NT2/D1 (cell line): ENCODE measurements around the gene POLR2C.

Experiments used
- DNase-seq: peaks from one replicate; pipeline ENCODE4 v3.0.0-alpha.2; 2011; ENCODE audit warnings: low read depth, low spot score
- H3K27me3 ChIP-seq: 2 replicates; pipeline ENCODE4 v1.6.0; 2011; ENCODE audit warnings: mild to moderate bottlenecking; ENCODE audit not compliant: insufficient read length, insufficient read depth
- H3K36me3 ChIP-seq: 2 replicates; pipeline ENCODE4 v1.6.1; 2011; ENCODE audit warnings: mild to moderate bottlenecking, low read length, mixed read lengths; ENCODE audit not compliant: insufficient read depth, insufficient read length
- H3K4me1 ChIP-seq: 2 replicates; pipeline ENCODE4 v1.5.1; 2011; ENCODE audit not compliant: insufficient read depth, insufficient read length
- H3K4me3 ChIP-seq: 2 replicates; pipeline ENCODE4 v1.5.1; 2011; ENCODE audit warnings: low read depth; ENCODE audit not compliant: insufficient read length
- H3K9ac ChIP-seq: 2 replicates; pipeline ENCODE4 v1.6.0; 2011; ENCODE audit warnings: low read depth; ENCODE audit not compliant: insufficient read length
- H3K9me3 ChIP-seq: 2 replicates; pipeline ENCODE4 v1.5.1; 2011; ENCODE audit warnings: mild to moderate bottlenecking, low read length; ENCODE audit not compliant: insufficient read depth
- SUZ12 ChIP-seq: IDR thresholded peaks from 2 replicates; pipeline ENCODE4 v1.6.1; 2011; ENCODE audit not compliant: insufficient read length, insufficient read depth; ENCODE audit errors: extremely low read depth
- YY1 ChIP-seq: IDR thresholded peaks from 2 replicates; pipeline ENCODE4 v1.6.1; 2011; ENCODE audit not compliant: insufficient read length, insufficient read depth
- ZNF274 ChIP-seq: IDR thresholded peaks from 2 replicates; pipeline ENCODE4 v1.6.1; 2011; ENCODE audit warnings: mild to moderate bottlenecking, low read depth, low read length

The POLR2C gene

DNA sequence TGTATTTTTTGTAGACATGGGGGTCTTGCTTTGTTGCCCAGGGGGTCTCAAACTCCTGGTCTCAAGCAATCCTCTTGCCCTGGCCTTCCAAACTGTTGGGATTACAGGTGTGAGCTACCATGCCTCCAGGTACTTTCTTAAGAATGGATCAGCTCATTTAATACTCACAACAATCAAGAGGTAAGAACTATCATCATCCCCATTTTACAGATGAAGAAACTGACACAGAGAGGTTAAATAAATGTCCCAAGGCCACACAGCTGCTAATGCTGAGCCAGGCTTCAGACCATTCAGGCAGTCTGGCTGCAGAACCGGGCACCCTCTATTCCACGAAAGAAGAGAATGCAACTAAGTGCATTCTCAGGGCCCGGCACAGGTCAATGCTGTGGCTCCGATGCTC, 51.9 kb downstream of the POLR2C start:
- no peak for DNase-seq
- H3K9me3 ChIP-seq: no peaks in the 10 kb centered on the region
- no peak overlapping the region for H3K9ac ChIP-seq
- TF ChIP-seq SUZ12 (no peak), YY1 (no peak), ZNF274 (no peak)
- no peaks in the 10 kb centered on the region for H3K27me3 ChIP-seq
- H3K4me3 ChIP-seq: no peak overlapping the region
- H3K4me1 ChIP-seq: peaks cover 17% of the 10 kb centered on the region
- H3K36me3 ChIP-seq: peaks cover 50% of the 10 kb centered on the region

DNA sequence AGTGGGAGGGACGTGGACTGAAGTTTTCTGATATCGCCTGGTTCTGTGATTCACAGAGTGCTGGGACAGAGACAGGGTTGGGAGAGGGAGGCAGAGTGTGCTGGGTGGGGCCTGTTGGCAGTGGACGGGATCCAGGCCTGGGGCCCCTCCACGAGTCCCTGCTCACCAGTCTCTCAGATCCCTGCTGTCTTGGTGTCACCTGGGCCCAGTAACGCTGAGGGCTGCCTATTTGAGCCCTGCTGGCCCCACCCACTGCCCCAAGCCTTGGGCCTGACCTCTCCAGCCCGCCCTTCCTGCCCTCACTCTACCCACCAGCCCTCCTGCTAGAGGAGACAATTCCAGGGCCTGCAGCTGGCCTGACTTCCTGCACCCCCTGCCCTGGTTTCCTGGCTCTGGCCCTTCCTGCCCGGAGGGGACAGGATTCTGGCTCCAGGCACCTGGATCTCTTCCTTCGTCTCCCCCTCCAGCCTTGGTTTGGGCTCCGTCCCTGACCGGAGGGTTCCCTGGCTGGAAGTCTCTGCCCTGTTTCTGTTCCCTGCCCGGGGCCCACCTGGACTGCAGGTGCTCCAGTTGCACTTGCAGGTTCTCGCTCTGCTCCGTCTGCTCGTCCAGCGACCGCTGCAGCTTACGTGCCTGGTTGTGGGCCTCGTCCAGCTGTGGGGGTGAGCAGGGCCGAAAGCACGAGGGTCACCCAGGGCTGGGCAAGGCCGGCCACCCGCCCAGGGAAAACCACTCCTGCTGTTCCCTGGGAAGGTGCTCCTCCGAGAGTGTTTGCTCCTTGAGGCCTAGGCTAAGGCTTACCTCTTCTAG, 52.5 kb downstream of the POLR2C start:
- Histone ChIP-seq H3K27me3 (no peaks in the 10 kb centered on the region), H3K4me3 (no peak overlapping the region), H3K36me3 (peaks cover 51% of the 10 kb centered on the region), H3K9me3 (no peaks in the 10 kb centered on the region), H3K4me1 (peaks cover 16% of the 10 kb centered on the region), H3K9ac (peak overlapping the region; percentile 39)
- no peak for TF ChIP-seq YY1
- DNase-seq: no peak

DNA sequence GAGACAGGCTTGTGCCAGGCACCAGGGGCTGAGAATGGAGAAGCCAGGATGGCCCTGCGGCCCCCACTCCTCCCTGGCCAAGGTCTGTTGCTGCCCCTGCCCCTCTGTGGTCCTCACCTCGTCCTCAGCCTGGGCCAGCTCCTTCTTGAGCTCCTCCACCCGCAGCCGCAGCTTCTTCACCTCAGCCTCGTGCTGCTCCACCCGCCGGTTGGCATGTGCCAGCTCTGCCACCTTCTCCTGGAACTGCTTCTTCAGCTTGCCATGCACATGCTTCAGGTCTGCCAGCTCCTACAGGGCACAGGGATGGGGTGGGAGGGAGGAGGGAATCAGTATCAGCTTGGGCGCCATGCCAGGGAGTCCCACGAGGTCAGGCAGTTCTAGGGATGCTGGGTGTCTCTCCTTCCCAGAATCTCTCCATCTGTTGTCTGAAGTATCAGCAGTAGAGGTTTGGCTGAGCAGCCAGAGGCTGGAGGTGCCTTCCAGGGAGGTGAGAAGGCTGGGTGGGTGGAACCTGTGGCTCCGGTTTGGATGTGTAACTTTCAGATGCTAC, 53.8 kb downstream of the POLR2C start:
- no peak overlapping the region for H3K4me3 ChIP-seq
- peaks cover 9% of the 10 kb centered on the region for H3K4me1 ChIP-seq
- H3K9me3 ChIP-seq: no peaks in the 10 kb centered on the region
- H3K9ac ChIP-seq: no peak overlapping the region
- DNase-seq: no peak
- TF ChIP-seq SUZ12 (no peak), YY1 (no peak), ZNF274 (no peak)
- H3K36me3 ChIP-seq: peaks cover 55% of the 10 kb centered on the region
- no peaks in the 10 kb centered on the region for H3K27me3 ChIP-seq

DNA sequence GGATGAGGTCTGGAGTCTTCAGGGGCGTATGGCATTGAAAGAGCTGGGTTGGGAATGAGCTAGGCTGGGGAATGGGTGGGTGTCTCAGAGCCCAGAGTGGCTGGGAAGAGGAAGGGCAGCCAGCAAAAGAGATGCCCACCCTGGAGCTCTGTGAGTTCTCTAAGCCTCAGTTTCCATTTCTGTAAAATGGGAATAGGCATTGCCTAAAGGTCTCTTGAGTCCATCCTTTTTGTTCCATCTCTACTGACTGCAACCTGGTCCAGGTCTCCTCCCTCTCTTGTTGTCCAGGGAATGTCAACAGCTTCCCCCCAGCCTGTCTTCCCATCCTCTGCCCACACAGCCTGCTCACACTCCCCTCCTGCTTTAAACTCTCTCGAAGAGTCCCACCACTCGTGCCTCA, 54.3 kb downstream of the POLR2C start:
- Histone ChIP-seq H3K9me3 (no peaks in the 10 kb centered on the region), H3K9ac (no peak overlapping the region), H3K4me1 (peaks cover 9% of the 10 kb centered on the region), H3K4me3 (no peak overlapping the region), H3K36me3 (peaks cover 56% of the 10 kb centered on the region), H3K27me3 (no peaks in the 10 kb centered on the region)
- DNase-seq: no peak
- no peak for TF ChIP-seq SUZ12
- TF ChIP-seq YY1: no peak
- no peak for TF ChIP-seq ZNF274

DNA sequence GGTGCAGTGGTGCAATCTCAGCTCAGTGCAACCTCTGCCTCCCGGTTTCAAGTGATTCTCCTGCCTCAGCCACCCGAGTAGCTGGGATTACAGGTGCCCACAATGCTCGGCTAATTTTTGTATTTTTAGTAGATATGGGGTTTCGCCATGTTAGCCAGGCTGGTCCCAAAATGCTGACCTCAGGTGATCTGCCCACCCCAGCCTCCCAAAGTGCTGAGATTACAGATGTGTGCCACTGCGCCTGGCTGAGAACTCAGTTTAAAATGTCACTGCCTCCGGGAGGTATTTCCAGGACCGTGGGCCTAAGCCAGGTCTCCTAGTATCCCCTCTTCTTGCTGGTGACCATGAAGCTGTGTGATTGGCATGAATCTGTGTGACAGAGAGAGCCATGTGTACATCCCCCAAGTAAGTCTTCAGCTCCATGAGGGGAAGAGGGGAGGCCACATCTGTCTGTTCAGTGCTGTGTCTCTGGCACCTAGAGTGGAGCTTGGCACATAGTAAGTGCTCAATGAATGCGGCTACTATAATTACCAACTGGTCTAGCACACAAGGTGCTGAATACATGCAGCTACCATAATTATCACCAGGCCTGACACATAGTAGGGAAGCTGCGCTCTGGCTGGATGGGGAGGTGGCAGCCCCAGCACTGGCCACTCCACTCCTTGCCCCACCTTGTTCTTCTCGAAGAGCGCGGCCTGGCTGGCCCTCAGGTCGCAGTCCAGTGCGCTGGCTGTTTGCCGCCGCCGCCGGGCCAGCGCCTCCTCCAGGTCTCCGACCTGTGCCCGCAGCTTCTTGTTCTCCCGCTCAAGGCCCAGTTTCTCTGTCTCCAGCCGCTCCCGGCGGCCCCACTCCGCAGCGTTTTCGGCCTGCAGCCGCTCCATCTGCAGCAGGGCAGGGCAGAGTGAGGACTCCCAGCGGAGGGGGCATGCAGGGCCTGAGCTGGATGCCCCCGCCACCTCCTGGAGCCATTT, 55.2 kb downstream of the POLR2C start:
- TF ChIP-seq SUZ12 (no peak), YY1 (no peak), ZNF274 (no peak)
- H3K9me3 ChIP-seq: no peaks in the 10 kb centered on the region
- no peak overlapping the region for H3K4me3 ChIP-seq
- no peaks in the 10 kb centered on the region for H3K27me3 ChIP-seq
- H3K4me1 ChIP-seq: peaks cover 9% of the 10 kb centered on the region
- DNase-seq: no peak
- peaks cover 52% of the 10 kb centered on the region for H3K36me3 ChIP-seq
- no peak overlapping the region for H3K9ac ChIP-seq

DNA sequence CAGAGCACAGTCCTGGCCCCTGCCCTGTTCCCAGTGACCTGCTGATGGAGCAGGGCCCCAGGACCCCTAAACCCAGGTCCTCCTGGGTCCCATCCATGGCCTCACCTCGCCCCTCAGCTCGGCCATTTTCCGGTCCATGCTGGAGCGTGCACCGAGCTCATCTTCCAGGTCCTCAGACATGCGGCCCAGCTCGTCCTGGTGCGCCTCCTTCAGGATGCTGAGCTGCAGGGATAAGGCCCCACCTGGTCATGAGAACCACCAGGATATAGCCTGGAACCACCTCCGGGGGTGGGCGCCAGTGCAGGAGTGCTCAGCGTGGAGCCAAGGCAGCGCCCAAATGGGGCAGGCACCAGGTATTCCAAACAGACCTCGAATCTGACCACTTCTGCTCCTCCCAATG, 56.0 kb downstream of the POLR2C start:
- Histone ChIP-seq H3K9me3 (no peaks in the 10 kb centered on the region), H3K4me1 (peaks cover 4% of the 10 kb centered on the region), H3K9ac (no peak overlapping the region), H3K36me3 (peaks cover 49% of the 10 kb centered on the region), H3K27me3 (no peaks in the 10 kb centered on the region), H3K4me3 (no peak overlapping the region)
- DNase-seq: no peak
- no peak for TF ChIP-seq ZNF274
- no peak for TF ChIP-seq SUZ12
- no peak for TF ChIP-seq YY1

DNA sequence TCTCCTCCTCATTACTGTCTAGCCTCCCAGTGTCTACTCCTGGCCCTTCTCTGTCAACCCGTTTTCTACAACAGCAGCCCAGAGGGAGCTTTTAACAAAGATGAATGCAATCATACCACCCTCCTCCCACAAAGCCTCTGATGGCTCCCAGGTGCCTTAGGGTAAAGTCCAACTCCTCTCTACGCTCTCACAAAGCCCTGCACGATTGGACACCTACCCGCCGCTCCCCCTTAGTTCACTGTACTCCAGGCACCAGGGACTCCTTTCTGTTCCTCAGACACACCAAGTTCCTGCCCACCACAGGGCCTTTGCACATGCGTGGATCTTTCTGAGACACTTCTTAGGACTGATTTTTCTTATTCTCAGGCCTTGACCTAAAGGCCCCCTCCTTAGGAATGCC, 56.4 kb downstream of the POLR2C start:
- TF ChIP-seq SUZ12 (no peak), YY1 (no peak), ZNF274 (no peak)
- no peaks in the 10 kb centered on the region for H3K9me3 ChIP-seq
- no peak overlapping the region for H3K4me3 ChIP-seq
- peaks cover 1% of the 10 kb centered on the region for H3K4me1 ChIP-seq
- H3K36me3 ChIP-seq: peaks cover 49% of the 10 kb centered on the region
- H3K27me3 ChIP-seq: no peaks in the 10 kb centered on the region
- no peak for DNase-seq
- no peak overlapping the region for H3K9ac ChIP-seq
